MCF 10A (cell line): ENCODE results near the gene KDM2A. TPM values are rescaled to one million over a fixed set of nuclear protein-coding genes. Genes with fewer than 3 reads are reported as not detected.

Experiments used
- BruUV-seq: library from RNA; stranded (reverse); fragments of 400-500 nt; replicated peaks from 2 replicates; lab custom pipeline; 2021; lab: Mats Ljungman, UMichigan
- CTCF ChIA-PET: fragments of 300-600 bp; sonication (Branson Sonifier 250); formaldehyde crosslinking; extraction: SDS; loops from one replicate; lab custom pipeline; 2021; ENCODE audit warnings: antibody characterized with exemption, inconsistent platforms; lab: Yijun Ruan, JAX
- POLR2A ChIA-PET: fragments of 300-600, 350-650 bp; sonication (Branson Sonifier 250); formaldehyde crosslinking; extraction: SDS; loops from one replicate; lab custom pipeline; 2020; ENCODE audit warnings: antibody characterized with exemption, inconsistent platforms; lab: Yijun Ruan, JAX
- DNase-seq: peaks from one replicate; pipeline ENCODE4 v3.0.0-alpha.2; 2018; ENCODE audit not compliant: unreplicated experiment
- H3K27ac Mint-ChIP-seq: one replicate; pipeline ENCODE4 v1.8.0; 2022; ENCODE audit warnings: mild to moderate bottlenecking, low read depth, mixed read lengths; ENCODE audit not compliant: unreplicated experiment
- H3K27me3 Mint-ChIP-seq: one replicate; pipeline ENCODE4 v1.8.0; 2022; ENCODE audit warnings: mixed read lengths; ENCODE audit not compliant: insufficient read depth, unreplicated experiment
- H3K36me3 Mint-ChIP-seq: one replicate; pipeline ENCODE4 v1.8.0; 2022; ENCODE audit warnings: mild to moderate bottlenecking, moderate library complexity, mixed read lengths; ENCODE audit not compliant: insufficient read depth, unreplicated experiment
- H3K4me1 Mint-ChIP-seq: one replicate; pipeline ENCODE4 v1.8.0; 2022; ENCODE audit warnings: mixed read lengths; ENCODE audit not compliant: insufficient read depth, unreplicated experiment
- H3K4me3 Mint-ChIP-seq: one replicate; pipeline ENCODE4 v1.8.0; 2022; ENCODE audit warnings: mild to moderate bottlenecking, moderate library complexity, mixed read lengths; ENCODE audit not compliant: unreplicated experiment
- H3K9me3 Mint-ChIP-seq: one replicate; pipeline ENCODE4 v1.8.0; 2022; ENCODE audit warnings: mixed read lengths; ENCODE audit not compliant: unreplicated experiment
- intact Hi-C: fragments of 100-400 bp; cut with micrococcal nuclease; formaldehyde crosslinking; loops from 2 replicates; pipeline ENCODE4 v1.14.1; 2022
- total RNA-seq: library from RNA; stranded (reverse); gene quantifications from 2 replicates; pipeline ENCODE4 v1.2.3, GENCODE V29; 2022
- TF ChIP-seq, protein P1 (sequence below): fragments of 200-600 bp; IDR thresholded peaks from one replicate; pipeline ENCODE4 v1.8.0; 2022; ENCODE audit warnings: antibody characterized with exemption, mild to moderate bottlenecking; ENCODE audit not compliant: unreplicated experiment

The KDM2A gene
- total RNA-seq, 1 experiment from 2014 or later: 63.8 TPM

DNA sequence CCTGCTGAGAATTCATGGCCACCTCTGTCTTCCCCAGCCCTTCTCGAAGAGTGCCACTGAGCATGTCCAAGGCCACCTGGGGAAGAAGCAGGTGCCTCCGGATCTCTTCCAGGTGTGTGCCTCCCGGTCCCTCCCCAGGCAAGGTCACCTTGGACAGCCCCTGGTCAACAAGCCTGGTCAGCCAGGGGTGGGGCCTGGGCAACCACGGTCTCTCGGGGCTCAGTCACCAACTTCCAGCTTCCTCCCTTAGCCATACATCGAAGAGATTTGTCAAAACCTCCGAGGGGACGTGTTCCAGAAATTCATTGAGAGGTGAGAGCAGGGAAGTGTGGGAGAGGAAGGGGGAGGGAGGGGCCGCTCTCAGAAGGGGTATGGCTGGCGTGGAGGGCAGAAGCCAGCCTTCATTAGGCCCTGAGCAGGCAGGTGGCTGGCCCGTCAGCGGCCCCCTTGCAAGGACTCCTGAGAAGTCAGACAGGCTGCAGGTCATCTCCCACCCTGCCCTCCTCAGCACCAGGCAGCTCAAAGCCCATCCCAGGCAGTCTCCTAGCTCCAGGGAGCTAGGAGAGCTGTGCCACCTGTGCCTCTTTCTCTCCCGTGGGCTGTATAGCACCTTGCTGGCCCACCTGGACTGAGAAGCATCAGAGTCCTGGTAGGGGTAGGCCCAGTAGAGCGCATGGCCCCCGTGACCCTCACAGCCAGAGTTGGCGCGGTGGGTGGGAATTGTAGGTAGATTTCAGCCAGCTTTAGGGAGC, 160.7 kb downstream of the KDM2A start:
- H3K36me3 Mint-ChIP-seq: peaks cover 26% of the 10 kb centered on the region
- H3K27ac Mint-ChIP-seq: no peak overlapping the region
- no peaks in the 10 kb centered on the region for H3K4me1 Mint-ChIP-seq
- intact Hi-C loops: no loop called here
- BruUV-seq: no TSS peak
- H3K9me3 Mint-ChIP-seq: no peaks in the 10 kb centered on the region
- POLR2A ChIA-PET: interaction anchor here (0.8 to 1.9 kb wide), 2 partner anchors 8 to 39 kb away, joined by 4 to 6 read pairs; no protein-coding TSS in a partner anchor
- no peak for DNase-seq
- CTCF ChIA-PET: interaction anchor here (0.5 to 1.3 kb wide), 2 partner anchors 10 to 139 kb away, joined by 3 to 4 read pairs; no protein-coding TSS in a partner anchor
- H3K27me3 Mint-ChIP-seq: no peaks in the 10 kb centered on the region
- H3K4me3 Mint-ChIP-seq: no peak overlapping the region
- TF ChIP-seq, protein P1, sequence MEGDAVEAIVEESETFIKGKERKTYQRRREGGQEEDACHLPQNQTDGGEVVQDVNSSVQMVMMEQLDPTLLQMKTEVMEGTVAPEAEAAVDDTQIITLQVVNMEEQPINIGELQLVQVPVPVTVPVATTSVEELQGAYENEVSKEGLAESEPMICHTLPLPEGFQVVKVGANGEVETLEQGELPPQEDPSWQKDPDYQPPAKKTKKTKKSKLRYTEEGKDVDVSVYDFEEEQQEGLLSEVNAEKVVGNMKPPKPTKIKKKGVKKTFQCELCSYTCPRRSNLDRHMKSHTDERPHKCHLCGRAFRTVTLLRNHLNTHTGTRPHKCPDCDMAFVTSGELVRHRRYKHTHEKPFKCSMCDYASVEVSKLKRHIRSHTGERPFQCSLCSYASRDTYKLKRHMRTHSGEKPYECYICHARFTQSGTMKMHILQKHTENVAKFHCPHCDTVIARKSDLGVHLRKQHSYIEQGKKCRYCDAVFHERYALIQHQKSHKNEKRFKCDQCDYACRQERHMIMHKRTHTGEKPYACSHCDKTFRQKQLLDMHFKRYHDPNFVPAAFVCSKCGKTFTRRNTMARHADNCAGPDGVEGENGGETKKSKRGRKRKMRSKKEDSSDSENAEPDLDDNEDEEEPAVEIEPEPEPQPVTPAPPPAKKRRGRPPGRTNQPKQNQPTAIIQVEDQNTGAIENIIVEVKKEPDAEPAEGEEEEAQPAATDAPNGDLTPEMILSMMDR: no peak

DNA sequence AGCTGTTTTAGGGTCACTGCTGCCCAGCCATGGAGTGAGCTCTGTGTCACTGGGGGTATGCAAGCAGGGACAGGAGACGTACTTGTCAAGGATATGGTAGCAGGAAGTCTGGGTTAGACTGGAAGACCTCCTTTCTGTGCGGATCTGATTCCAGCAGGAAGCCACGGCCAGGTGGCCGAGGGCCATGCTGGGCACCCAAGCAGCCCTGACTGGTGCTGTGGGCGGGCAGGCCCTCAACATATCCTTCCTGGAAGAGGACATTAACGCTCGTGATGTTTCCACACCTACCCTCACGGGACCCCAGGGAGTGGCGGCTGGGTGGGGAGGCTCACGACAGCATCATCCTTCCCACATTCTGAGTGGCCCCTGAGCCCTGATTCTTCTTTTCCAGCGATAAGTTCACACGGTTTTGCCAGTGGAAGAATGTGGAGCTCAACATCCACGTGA, 161.3 kb downstream of the KDM2A start:
- ChIA-PET CTCF (interaction anchor here (0.5 to 1.3 kb wide), 2 partner anchors 9 to 140 kb away, joined by 3 to 4 read pairs; no protein-coding TSS in a partner anchor), POLR2A (interaction anchor here (1.9 kb wide), 1 partner anchor 8 kb away, joined by 6 read pairs; no protein-coding TSS in a partner anchor)
- no peaks in the 10 kb centered on the region for H3K4me1 Mint-ChIP-seq
- no peaks in the 10 kb centered on the region for H3K9me3 Mint-ChIP-seq
- peaks cover 26% of the 10 kb centered on the region for H3K36me3 Mint-ChIP-seq
- TF ChIP-seq, protein P1: no peak
- no peak overlapping the region for H3K4me3 Mint-ChIP-seq
- no TSS peak for BruUV-seq
- intact Hi-C loops: no loop called here
- H3K27me3 Mint-ChIP-seq: no peaks in the 10 kb centered on the region
- DNase-seq: no peak
- no peak overlapping the region for H3K27ac Mint-ChIP-seq

DNA sequence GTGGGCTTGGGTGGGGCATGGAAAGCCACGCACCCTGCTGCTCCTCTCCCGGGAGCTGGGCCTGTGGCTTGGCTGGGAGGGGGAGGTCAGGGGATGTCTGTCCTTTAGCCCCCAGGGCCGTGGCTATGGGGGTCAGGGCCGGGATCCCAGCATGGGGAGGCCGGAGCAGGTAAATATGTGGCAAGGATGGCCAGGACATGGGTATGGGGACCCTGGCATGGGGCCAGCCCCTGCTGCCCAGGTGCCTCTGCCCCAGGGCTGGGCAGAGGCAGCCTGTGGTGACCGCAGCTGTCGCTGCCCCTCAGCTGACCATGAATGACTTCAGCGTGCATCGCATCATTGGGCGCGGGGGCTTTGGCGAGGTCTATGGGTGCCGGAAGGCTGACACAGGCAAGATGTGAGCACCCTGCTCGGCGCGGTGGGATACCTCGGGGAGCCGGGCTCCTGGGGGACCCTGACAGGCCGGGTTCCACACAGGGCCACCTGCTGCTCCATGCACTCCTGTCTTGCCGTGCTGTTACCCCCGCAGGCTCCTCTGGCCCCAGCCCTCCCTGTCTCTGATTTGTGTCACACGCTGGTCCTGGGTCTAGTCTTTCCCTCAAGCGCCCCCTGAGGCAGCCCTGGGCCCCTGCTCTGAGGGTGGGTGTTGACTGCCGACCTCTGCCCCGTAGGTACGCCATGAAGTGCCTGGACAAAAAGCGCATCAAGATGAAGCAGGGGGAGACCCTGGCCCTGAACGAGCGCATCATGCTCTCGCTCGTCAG, 161.9 kb downstream of the KDM2A start:
- ChIA-PET POLR2A (no interaction called here), CTCF (interaction anchor here (0.5 to 1.3 kb wide), 2 partner anchors 9 to 140 kb away, joined by 3 to 4 read pairs; no protein-coding TSS in a partner anchor)
- Mint-ChIP-seq H3K36me3 (peaks cover 29% of the 10 kb centered on the region), H3K27me3 (no peaks in the 10 kb centered on the region), H3K4me1 (no peaks in the 10 kb centered on the region), H3K9me3 (no peaks in the 10 kb centered on the region), H3K4me3 (no peak overlapping the region), H3K27ac (no peak overlapping the region)
- intact Hi-C loops: no loop called here
- TF ChIP-seq, protein P1: no peak
- no TSS peak for BruUV-seq
- no peak for DNase-seq
